ENCODE data around the gene PAPOLA. TPM values are rescaled to one million over a fixed set of nuclear protein-coding genes. Genes with fewer than 3 reads are reported as not detected.

The PAPOLA gene
- total and polyA plus RNA-seq, 8 donors = 140 to 264 (median 232) TPM

- H3K36me3 ChIP-seq = no peaks in the 10 kb centered on the region
- DNase-seq = no peak
- intact Hi-C loops (cut with DNase I) = no loop called here
- TF ChIP-seq CTCF (IDR thresholded peaks at IDR 0.05) = no peak
- H3K4me1 ChIP-seq = no peaks in the 10 kb centered on the region
- H3K27me3 ChIP-seq = peaks cover 0 to 51% of the 10 kb centered on the region in 2 donors
- H3K27ac ChIP-seq = no peak overlapping the region
- ATAC-seq = no peak
- H3K4me3 ChIP-seq = no peak overlapping the region
- H3K9me3 ChIP-seq = no peaks in the 10 kb centered on the region
Observed at GRCh38 chr14:96614481-96614881, 112.3 kb downstream of the PAPOLA start.

- Histone ChIP-seq H3K27ac (no peak overlapping the region), H3K4me3 (no peak overlapping the region), H3K9me3 (no peaks in the 10 kb centered on the region), H3K4me1 (no peaks in the 10 kb centered on the region), H3K27me3 (peaks cover 0 to 51% of the 10 kb centered on the region in 2 donors), H3K36me3 (no peaks in the 10 kb centered on the region)
- intact Hi-C loops (cut with DNase I) = no loop called here
- TF ChIP-seq CTCF (IDR thresholded peaks at IDR 0.05) = no peak
- DNase-seq = no peak
- no peak for ATAC-seq
Observed at GRCh38 chr14:96616161-96616721, 114.1 kb downstream of the PAPOLA start.

Other genes starting within 250 kb of the PAPOLA start
- under 1 TPM in 1 of 2 donors, not detected in 1; 0.35 TPM for gene BDKRB1, start 246.2 kb upstream of the PAPOLA start, total RNA-seq
- under 1 TPM; 0.24 to 0.99 (median 0.36) TPM for gene BDKRB1, start 246.2 kb upstream of the PAPOLA start, polyA plus RNA-seq (ENCODE audit: insufficient read length in 6 of 6)
- 10 to 100 TPM; 19.5 to 21.1 TPM for gene ATG2B, start 139.0 kb upstream of the PAPOLA start, total RNA-seq
- 10 to 100 TPM; 31.0 to 44.1 (median 34.7) TPM for gene ATG2B, start 139.0 kb upstream of the PAPOLA start, polyA plus RNA-seq (ENCODE audit: insufficient read length in 6 of 6)
- 10 to 100 TPM; 19.6 to 22.2 TPM for gene GSKIP, start 138.9 kb upstream of the PAPOLA start, total RNA-seq
- 10 to 100 TPM; 18.8 to 28.4 (median 22.3) TPM for gene GSKIP, start 138.9 kb upstream of the PAPOLA start, polyA plus RNA-seq (ENCODE audit: insufficient read length in 6 of 6)
- gene AK7, start 110.3 kb upstream of the PAPOLA start, total RNA-seq = 1 to 10 TPM; 3.4 to 7.3 TPM
- gene AK7, start 110.3 kb upstream of the PAPOLA start, polyA plus RNA-seq (ENCODE audit: insufficient read length in 6 of 6) = 1 to 10 TPM; 1.8 to 4.5 (median 3.3) TPM